Lower leg skin (tissue), 4 donors: ENCODE measurements around the gene OLFML2B. TPM values are rescaled to one million over a fixed set of nuclear protein-coding genes. Genes with fewer than 3 reads are reported as not detected.

Source experiments
- DNase-seq, 2 donors: peaks; one replicate each; pipeline ENCODE4 v3.0.0-alpha.2; 2019; ENCODE audit warnings: low spot score in 2 of 2
- H3K4me3 ChIP-seq: fragments of 200-600 bp; sonication (generic); 2 replicates; pipeline ENCODE4 v1.5.1; 2017; ENCODE audit warnings: mild to moderate bottlenecking, low read depth; ENCODE audit not compliant: poor library complexity, severe bottlenecking
- POLR2A ChIP-seq, 2 donors: fragments of 450-650 bp; IDR thresholded peaks; one replicate each; pipeline ENCODE4 v1.6.1; 2016 to 2017; ENCODE audit warnings: antibody characterized with exemption in 2 of 2, mild to moderate bottlenecking in 1 of 2, moderate library complexity in 1 of 2
- WGBS, 2 donors: methylation state at CpG; one replicate each; pipeline ENCODE4 v1.1.5; 2018; 5-methylcytosine and 5-hydroxymethylcytosine counted together
- intact Hi-C: fragments of 100-400 bp; cut with DNase I; formaldehyde crosslinking; loops from one replicate; pipeline ENCODE4 v1.15.0; 2023; ENCODE audit warnings: low total_unique reads
- total RNA-seq, 4 donors: library from RNA; depleted of rRNA; stranded (reverse); fragments of >200 nt; gene quantifications; one replicate each; pipeline ENCODE4 v1.1.0, GENCODE V29; 2016
- TF ChIP-seq, protein P1 (sequence below), 3 donors: fragments of 450-650 bp; IDR thresholded peaks; one replicate each; pipeline ENCODE4 v1.5.1; 2016; ENCODE audit warnings: antibody characterized with exemption in 3 of 3, mild to moderate bottlenecking in 3 of 3, moderate library complexity in 2 of 3

Gene OLFML2B
- total RNA-seq, 4 donors from 2014 or later: 2.0 to 6.1 (median 3.1) TPM

DNA sequence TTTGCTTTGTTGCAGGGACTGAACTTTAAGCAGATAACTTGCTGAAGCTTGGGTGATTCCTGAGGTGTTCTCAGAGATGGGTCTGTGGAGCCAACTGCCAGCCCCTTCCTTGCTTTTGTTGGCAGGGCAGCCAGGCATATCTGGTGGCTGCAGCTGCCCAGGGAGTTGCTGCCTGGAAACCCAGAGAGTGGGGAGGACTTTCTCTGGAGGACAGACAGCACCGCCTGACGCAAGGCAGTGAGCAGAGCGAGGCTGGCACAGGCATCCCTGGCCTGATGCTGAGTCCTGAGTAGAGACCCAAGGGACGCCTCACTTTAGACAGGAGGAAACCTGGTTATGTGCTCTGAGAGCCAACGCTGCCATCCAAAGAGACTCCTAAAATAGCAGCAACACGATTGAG is 9.8 kb upstream of the OLFML2B start:
- 56 to 58% methylated on average over 6 of the region's 6 CpGs for whole genome bisulfite sequencing, 2 donors
- intact Hi-C loops: no loop called here
- no peak for TF ChIP-seq POLR2A (IDR thresholded peaks at IDR 0.05)
- TF ChIP-seq, protein P1, sequence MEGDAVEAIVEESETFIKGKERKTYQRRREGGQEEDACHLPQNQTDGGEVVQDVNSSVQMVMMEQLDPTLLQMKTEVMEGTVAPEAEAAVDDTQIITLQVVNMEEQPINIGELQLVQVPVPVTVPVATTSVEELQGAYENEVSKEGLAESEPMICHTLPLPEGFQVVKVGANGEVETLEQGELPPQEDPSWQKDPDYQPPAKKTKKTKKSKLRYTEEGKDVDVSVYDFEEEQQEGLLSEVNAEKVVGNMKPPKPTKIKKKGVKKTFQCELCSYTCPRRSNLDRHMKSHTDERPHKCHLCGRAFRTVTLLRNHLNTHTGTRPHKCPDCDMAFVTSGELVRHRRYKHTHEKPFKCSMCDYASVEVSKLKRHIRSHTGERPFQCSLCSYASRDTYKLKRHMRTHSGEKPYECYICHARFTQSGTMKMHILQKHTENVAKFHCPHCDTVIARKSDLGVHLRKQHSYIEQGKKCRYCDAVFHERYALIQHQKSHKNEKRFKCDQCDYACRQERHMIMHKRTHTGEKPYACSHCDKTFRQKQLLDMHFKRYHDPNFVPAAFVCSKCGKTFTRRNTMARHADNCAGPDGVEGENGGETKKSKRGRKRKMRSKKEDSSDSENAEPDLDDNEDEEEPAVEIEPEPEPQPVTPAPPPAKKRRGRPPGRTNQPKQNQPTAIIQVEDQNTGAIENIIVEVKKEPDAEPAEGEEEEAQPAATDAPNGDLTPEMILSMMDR (IDR thresholded peaks at IDR 0.05): no peak
- DNase-seq: no peak
- H3K4me3 ChIP-seq: no peak overlapping the region

DNA sequence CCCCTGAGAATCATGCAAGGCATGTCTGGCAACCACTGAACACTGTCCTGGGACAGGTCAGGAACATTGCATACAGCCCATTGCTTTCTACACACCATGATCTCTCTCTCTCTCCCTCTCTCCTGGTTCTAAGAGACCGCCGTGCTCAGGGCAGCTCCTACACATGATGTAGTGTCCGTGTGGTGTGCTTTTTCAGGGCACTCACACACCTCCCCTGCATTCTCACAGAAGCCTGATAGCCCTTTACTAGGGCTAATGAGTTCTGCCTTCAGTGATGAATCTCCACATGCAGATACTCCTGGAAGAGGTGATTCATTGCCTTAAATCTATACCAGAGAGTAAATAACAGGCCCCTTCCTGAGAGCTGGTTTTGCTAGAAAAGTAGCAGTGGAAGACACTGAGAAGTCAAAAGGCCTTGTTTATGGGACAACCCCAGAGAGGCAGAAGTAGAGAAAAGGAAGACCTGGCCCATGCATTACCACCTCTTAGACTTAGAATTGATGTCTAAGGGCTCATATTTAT is 7.2 kb upstream of the OLFML2B start:
- DNase-seq: no peak
- no peak overlapping the region for H3K4me3 ChIP-seq
- no peak for TF ChIP-seq POLR2A (IDR thresholded peaks at IDR 0.05)
- TF ChIP-seq, protein P1 (IDR thresholded peaks at IDR 0.05): no peak
- intact Hi-C loops: no loop called here
- WGBS, 2 donors: 96 to 97% methylated on average over 3 of the region's 3 CpGs

DNA sequence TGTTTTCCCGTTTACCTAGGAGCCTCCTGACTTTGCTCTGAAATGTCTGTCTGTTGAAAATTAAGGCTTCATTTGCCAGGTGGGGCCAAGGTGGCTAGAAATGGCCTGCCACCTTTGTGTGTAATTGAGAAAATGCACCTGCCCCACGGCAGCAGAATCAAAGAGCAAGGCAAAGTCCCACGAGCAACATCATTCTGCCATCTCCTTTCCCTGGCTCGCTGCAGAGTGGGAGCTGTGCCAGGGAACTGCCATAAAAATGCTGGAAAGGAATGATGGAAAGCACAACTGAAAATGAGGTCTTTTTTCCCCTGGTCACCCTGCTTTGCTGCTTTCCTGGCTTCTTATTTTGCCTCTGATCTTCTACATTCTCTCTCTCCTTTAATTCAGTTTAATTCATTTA is 5.5 kb upstream of the OLFML2B start:
- intact Hi-C loops: no loop called here
- TF ChIP-seq, protein P1 (IDR thresholded peaks at IDR 0.05): no peak
- TF ChIP-seq POLR2A (IDR thresholded peaks at IDR 0.05): no peak
- no peak for DNase-seq
- H3K4me3 ChIP-seq: no peak overlapping the region
- WGBS, 2 donors: 22 to 23% methylated on average over 4 of the region's 4 CpGs

DNA sequence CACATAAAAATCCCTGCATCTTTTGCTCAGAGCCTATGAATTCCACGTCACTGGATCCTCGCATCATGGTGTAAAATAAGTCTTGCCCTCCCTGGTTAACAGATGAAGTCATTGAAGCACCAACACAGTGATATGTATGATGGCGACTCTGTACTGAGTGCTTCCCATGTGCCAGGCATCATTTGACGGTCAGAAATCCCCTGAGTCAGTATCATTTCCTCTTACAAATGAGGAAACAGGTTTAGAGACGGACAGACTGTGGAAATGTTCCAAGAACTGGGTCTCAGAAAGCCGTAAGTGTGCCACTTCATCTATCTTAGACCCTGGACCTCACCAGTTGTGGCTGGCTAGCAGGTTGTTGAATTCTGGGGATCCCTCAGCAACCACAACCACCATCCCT is 5.1 kb upstream of the OLFML2B start:
- 56% methylated on average over 6 of the region's 6 CpGs for WGBS, 2 donors
- DNase-seq: no peak
- intact Hi-C loops: no loop called here
- TF ChIP-seq, protein P1 (IDR thresholded peaks at IDR 0.05): no peak
- no peak for TF ChIP-seq POLR2A (IDR thresholded peaks at IDR 0.05)
- no peak overlapping the region for H3K4me3 ChIP-seq

DNA sequence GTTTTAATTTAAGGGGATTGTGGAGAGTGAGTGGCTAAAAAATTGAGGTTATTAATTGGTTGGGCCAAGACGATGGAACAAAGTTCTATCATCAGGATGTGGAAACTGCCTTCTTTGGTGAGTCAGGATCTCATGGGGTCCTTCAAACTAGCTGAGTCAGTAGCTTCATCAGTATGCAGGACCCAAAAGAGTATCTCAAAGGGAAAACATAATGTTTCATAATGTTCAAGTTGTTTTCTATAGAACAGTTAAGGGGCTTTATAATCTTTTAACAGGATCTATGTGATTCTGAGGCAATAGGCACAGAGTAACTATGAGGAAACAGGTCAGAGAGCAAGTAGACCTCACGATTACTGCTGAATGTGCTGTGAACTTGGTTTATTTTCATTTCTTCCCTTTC is 3.2 kb upstream of the OLFML2B start:
- TF ChIP-seq POLR2A (IDR thresholded peaks at IDR 0.05): no peak
- TF ChIP-seq, protein P1 (IDR thresholded peaks at IDR 0.05): no peak
- 75 to 81% methylated on average over 2 of the region's 2 CpGs for WGBS, 2 donors
- intact Hi-C loops: no loop called here

DNA sequence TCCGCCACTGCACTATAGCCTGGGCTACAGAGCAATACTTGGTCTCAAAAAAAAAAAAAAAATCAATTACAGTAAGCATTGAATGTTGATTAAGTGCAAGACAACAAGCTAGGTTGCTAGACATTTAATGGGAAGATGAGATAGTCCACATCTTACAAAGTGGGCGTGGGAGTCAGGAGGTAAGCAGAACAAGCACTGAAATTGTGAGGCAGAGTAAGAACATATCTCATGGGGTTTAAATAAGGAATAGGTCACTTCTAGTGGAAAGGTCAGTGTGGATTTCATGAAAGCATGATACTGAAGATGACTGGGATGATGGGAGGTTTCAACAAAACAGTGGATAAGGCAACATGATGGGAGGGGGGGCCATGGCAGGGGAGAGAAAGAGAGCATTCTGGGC is 1.9 kb upstream of the OLFML2B start:
- intact Hi-C loops: no loop called here
- TF ChIP-seq, protein P1 (IDR thresholded peaks at IDR 0.05): no peak
- no peak for TF ChIP-seq POLR2A (IDR thresholded peaks at IDR 0.05)
- 94 to 95% methylated on average over 2 of the region's 2 CpGs for WGBS, 2 donors
- DNase-seq: no peak
- no peak overlapping the region for H3K4me3 ChIP-seq

More for the DNA sequence above, 3.2 kb upstream of the OLFML2B start:
- no peak overlapping the region for H3K4me3 ChIP-seq
- no peak for DNase-seq
